GM21447 (cell line): ENCODE measurements around the gene ONECUT1.

Experiments used
- ATAC-seq: cut with Tn5 transposase; IDR thresholded peaks from one replicate; pipeline ENCODE4 v1.9.1; 2021; ENCODE audit not compliant: unreplicated experiment

The ONECUT1 gene

DNA sequence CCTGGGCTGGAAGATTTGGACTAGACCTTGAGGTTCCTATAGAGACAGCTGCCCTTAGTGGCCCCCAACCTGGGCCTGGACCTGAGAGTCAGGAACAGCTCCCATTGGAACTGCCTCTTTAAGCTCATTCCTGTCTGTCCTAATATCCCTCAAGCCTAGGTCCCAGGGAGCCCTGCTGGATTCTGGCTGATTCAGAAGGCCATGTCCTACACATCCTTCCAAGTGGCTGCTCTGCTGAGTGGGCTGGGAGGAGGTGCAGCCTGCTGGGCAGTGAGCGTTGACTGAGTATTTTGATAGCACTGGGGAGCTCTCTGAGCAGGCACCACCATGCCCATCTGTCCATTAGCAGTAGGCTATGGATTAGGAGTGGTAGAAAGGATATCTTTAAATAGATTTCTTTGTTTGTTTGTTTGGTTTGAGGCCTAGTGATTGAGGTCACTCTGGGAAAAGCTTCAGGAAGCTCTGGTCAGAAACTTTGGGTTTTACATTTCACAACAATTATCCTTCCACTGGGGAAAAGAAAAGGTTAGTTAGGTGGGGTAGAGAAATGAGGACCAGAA, 56.4 kb downstream of the ONECUT1 start:
- no peak for ATAC-seq

DNA sequence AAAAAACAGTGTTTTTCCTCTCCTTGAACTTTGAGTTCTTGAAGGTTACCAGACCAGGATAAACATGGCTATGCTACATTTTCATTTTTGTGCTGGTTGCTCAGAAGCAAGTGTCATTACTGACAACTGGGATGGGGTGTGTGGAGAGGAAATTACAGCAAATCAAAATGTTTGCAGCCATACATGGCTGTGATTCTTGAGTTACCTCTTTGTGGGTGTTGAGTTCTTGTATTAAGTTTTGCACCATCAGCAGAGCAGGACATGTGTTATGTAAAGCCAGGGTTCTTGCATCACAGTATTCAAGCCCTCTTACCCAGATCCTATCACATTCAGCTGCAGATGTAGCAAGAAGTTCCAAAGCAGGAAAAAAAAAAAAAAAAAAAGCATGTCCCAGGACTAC, 57.0 kb downstream of the ONECUT1 start:
- no peak for ATAC-seq

DNA sequence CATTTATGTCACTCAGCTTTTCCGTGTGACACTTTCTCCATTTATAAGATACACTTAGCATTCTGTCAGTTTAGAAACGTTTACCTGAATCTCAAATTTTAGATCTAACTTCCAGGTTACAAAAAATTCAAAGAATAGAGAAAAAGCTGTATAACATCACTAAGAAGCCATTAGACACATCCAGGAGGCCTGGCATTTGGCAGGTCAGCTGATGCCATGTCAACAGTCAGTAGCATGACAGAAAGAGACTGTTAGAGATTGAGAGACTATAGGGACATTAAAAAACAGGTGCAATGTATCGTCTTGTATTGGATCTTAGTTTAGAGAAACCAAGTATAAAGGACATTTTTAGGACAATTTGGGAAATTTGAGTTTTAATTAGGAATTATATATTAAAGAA, 57.6 kb downstream of the ONECUT1 start:
- ATAC-seq: no peak

DNA sequence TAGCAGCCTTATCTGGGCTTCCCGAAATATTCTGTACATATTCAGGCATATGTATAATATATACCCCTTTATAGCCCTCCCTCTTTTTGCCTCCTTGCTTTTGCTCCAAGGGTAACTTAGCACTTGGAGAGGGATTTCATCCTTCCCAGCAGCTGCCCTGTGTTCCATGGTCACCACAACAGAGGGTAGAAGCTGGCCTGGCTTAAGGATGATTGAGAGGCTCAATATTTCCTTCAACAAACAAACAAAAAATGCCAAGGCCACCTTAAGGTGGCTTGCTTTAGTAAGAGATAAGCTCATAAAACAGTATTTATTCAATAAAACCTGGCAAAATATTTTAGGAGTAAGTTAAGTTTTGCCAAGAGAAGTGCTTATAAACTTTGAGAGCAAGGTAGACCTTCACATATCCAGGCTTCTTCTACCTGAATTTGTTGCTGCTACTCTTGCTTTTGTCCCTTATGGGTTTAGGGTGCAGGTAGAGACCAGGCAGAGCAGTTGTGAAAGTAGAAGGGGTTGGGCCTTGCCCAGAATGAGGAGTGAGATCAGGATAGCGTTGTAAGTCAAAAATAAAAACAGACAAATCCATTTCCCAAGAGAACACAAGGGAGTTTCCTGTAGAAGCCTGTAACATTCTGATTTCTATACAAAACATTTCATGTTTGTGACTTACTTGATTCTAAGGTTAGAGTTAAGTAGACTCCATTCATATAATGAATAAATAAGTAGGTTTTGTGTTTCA, 58.2 kb downstream of the ONECUT1 start:
- ATAC-seq: no peak

DNA sequence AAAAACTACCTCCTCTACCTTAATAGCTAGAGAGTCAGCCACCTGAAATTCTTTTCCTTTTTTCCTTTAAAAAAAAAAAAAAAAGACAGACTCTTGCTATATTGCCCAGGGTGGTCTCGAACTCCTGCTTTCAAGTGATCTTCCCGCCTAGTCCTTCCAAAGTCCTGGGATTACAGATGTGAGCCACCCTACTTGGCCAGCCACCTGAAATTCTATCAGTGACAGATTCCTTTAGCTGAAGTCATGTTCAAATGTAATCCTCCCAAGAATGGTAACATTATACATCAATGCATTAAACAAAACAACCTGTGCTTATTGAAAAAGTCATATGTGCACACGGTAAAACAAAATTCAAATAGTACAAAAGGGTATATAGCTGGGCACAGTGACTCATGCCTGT, 59.1 kb downstream of the ONECUT1 start:
- ATAC-seq: no peak

DNA sequence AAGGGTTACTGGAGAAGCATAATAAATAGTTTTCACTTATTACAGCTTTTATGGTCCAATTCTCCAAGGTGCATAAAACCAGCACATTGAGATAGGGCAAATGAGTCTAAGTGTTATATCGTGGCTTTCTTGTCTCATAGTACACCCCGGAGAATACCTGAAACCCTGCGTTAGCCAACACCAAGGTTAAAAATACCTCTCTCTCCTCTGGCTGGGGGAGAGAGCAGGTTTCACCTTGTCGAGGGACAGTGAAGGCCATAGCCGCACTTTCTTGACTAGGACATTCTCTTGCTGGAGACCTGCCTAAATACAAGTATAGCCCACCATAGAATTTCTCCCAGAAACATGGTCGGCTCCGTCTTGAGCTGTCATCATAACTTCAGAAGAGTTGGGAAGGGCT, 59.5 kb downstream of the ONECUT1 start:
- ATAC-seq: no peak

DNA sequence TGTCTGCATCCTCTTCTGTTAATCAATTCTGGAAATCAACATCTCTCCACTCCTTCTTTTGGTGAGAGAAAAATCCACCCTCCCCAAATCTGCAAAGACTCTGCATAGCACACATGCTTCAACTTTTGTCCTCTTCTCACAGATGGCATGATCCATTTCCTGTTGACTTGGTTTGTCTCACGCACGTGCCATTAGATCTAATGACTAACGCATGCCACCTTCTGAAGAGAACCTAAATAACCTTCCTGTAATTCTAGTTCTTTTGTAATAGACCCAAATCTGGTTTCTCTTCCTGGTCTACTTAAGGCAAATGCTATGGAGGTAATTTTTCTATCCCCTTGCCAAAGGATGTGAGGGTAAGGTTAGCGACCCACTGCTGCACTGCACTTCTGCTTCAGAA, 60.0 kb downstream of the ONECUT1 start:
- ATAC-seq: peak; percentile 69

DNA sequence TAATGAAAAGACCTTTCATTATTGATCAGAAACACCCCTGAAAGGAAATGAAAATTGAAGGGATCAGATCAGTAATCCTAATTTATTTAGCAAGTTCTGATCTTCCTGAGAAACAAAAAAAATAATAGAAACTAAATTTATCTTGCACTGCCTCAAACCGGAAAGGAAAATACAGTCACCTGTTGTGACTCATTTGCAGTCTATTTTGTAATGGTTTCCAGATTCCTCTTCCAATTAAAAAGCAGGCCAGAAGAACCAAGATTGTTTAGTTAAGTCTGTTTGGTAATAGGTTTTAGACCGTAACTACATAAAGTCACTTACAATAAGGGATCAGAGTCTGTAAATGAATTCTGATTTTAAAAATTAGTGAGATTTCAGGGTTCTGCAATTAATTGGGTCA, 61.2 kb downstream of the ONECUT1 start:
- no peak for ATAC-seq

DNA sequence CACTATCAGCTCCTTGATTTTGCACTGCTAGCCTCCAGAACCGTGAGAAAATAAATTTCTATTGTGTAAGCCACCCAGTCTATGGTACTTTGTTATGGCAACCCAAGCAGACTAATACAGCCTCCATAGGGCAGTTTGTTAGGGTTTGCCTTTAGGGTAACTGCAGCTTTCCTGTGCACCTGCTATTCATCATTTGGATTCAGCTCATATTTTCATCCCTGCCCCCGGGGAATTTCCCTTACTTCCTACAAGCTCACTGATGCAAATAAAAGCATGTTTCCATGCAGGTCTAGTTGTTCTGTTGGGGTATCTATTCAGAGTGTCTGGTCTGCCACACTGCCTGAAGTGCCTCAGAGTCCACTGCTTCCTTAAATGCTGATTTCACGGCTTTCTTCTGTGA, 62.3 kb downstream of the ONECUT1 start:
- ATAC-seq: no peak

DNA sequence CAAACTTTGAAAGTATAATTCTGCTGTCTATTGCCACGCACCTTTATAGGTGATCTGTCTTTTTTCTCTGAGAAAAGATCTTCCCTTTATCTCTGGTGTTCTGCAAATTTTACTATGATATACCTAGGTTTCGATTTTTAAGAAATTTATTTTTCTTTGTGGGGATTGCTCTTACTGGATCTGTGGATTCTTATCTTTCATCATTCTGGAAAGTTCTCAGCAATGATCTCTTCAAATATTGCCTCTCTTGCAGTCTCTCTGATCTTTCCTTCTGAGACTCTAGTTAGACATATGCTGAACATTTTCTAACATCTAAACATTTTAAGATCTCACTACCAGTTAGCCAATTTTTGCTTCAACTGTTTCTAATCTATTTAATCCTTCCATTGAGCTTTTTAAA, 63.9 kb downstream of the ONECUT1 start:
- no peak for ATAC-seq

DNA sequence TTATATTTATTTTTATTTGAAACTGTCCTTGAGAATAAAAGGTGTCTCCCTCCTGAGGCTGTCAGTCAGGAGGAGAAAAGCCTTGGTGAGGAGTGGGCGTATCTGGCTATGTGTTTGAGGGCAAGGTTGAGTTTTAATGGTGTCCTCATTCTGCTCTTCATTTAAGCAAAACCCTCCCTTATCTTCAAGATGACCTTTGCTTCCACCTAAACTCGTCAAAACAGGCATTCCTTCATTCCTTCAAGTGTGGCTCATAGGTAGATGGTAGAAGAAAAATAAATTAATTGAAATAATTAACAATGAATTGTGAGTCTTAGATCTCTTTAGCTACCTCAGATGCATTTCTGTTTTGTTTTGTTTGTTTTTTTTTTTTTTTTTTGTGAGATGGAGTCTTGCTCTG, 71.6 kb downstream of the ONECUT1 start:
- ATAC-seq: no peak

DNA sequence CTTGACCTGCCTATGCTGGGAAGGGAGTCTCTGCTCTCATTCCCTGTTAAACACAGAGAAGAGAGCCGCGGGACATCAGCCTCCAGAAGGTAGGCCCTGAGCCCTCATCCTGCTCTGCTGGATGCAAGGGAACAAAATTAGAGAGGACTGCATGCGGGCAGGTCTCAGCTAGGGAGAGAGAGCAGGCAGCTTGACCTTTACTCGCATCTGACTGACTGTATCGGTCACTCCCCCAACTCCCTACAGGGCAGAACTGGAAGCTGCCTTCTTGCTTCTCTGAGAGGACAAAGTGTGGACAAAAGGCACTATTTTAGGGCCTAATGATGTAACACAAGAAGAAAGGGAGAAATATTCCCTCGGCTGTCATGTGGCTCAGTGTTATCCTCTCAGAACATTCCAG, 72.2 kb downstream of the ONECUT1 start:
- ATAC-seq: no peak

DNA sequence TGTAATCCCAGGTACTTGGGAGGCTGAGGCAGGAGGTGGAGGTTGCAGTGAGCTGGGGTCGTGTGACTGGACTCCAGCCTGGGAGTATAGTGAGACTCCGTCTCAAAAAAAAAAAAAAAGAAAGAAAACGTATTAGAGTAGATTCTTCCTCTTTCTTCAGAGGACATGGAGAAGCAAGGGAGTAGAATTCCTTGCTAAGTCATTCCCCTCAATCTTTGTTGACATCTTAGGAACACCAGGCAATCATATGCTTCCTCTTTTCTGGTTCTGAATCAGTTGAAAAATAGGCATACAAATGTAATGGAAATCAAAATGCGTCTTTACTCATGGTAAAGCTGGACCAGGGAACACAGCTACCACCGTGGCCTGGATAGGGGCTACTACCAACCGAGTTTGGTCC, 72.7 kb downstream of the ONECUT1 start:
- ATAC-seq: no peak

DNA sequence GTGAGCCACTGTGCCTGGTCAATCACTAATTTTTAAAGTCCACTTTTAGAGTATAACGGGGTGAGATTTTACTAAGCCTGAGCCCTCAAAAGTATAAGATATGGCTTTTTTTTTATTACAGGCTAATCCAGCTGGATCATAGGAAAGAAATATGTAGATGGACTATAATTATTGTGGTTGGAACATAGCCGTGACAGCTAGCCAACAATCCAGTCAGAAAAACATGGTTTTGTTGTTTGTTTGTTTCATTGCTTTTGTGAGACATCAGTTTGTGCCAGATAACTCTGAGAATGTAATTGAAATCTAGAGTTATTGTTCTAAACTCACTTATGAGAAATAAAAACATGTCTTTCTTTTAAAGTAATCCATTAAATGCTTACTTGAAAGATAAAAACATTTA, 73.6 kb downstream of the ONECUT1 start:
- ATAC-seq: no peak

DNA sequence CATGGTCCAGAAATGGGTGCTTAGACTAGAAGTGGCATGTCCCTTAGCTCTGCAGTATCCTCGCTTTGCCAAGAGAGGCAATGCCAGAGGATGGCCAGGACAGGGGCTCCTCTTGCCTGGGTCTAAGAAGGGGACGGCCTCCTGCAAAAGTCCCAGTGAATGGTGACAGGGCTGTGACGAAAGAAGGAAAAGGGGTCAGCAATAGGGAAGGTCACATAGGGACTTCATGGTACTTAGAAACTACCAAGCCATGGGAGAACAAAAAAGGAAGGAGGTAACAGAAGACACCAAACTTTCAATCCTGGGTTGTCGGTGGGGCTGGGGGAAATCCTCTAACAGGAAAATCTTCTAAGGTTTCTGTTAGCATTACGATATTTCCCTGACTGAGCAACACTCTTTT, 74.7 kb downstream of the ONECUT1 start:
- ATAC-seq: no peak

DNA sequence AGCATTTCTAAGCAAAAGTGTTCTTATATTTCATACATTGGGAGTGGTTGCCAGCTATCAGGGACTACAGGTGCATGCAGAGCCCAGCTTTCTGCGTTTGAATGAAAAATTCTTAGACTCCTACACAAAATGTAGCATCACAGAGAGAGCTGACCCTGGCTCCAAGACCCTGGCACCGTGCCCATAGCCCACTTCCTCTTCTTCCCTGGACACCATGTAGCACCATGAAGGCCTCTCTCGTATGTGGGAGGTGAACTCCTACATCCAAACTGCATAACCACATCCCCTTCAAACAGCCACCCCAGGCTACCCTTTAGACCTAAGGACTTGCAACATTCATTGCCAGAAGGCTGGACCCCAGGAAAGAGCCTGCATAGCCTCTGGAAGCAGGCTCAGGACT, 75.2 kb downstream of the ONECUT1 start:
- ATAC-seq: no peak

DNA sequence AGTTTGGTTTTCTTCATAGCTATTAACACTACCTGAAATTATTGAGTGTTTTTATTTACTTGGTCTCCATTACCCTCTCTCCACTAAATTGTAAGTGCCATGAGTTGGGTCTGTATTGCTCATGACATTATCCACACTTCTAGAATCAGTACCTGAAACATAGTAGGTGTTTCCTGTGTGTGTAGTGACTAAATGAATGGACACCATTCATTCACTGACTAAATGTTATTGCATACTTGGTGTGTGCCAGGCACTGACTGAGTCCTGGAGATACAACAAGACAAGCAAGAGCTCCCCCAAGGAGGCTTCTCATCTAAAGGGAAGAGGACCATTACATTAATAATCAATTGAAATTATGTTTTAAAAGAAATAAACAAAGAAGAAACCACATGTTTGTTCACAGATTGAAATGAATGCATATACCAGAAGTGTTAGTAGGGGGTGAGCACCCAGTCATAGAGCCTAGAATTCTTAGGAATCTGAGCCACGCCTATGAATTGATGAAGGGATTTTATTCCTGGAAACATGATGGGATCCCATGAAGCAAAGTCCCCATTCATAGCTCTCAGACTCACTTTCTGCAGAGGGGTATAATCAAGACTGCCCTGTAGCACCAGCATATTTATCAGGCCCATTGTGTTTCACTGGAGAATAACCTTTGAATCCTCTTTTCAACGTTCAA, 79.3 kb downstream of the ONECUT1 start:
- ATAC-seq: no peak

DNA sequence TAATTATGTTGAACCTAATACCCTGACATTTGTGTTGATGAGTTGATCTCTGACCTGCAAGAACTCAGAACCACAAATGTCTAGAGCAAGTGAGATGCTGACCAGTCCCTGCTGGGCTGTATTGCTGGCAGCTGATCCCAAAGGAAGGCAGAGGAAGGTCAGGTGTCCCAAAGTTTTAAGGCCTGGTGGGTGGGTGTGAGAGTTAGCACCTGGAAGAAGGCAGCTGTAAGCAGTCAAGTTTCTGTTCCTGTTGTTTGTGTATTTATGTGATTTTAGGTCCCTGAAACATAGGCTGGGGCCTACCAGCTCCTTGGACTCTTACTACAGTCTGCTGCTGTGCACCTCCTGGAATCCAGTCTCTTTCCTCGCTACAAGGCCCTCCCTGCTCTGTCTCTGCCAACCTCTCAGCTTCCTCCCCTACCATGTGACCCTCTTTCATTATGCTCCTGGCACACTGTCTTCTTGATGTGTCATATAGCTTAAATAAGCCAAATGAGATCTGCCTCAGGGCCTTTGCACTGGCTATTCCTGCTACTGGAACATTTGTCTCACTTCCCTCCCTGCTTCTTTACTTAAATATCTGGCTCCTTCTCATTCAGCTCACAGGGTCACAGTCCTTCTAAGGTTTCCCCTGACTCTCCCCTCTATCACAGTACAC, 80.0 kb downstream of the ONECUT1 start:
- ATAC-seq: peak; percentile 60

DNA sequence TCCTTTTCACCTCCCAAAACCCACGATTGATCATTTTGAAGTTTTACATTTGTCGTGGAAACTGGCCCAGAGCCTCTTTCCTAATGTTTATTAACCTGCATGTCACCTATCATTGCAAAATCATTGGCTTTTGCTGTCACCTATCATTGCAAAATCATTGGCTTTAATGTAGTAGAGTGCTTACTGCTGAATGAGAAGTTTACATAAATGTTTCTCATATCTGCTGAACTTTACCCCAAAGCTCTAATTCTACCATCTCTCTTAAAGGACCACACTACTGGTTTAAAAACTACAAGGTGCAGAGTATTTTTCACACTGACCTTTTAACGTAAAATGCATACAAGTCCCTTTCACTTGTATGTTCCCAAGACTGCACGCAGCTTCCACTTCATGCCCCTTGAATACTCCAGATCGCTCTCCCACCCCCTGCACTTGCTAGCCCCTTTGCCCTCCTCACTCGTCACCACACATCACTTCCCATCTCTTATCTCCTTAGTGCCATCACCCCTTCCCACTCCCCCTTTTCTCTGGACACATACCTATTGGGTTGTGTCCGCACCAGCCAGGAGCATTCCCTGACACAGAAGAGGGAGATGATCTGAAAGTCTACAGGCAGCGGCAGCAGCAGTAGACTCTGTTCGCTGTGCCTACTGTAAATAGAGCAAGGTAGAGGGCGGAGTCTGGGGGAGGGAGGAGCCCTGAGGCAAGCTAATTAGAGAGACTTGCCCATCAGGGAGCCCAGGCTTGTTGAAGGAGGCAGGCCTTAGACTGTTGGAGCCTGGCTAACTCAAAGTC, 80.8 kb downstream of the ONECUT1 start:
- peak; percentile 89 for ATAC-seq
